ENCODE data around the gene FTCD.

Gene FTCD

DNA sequence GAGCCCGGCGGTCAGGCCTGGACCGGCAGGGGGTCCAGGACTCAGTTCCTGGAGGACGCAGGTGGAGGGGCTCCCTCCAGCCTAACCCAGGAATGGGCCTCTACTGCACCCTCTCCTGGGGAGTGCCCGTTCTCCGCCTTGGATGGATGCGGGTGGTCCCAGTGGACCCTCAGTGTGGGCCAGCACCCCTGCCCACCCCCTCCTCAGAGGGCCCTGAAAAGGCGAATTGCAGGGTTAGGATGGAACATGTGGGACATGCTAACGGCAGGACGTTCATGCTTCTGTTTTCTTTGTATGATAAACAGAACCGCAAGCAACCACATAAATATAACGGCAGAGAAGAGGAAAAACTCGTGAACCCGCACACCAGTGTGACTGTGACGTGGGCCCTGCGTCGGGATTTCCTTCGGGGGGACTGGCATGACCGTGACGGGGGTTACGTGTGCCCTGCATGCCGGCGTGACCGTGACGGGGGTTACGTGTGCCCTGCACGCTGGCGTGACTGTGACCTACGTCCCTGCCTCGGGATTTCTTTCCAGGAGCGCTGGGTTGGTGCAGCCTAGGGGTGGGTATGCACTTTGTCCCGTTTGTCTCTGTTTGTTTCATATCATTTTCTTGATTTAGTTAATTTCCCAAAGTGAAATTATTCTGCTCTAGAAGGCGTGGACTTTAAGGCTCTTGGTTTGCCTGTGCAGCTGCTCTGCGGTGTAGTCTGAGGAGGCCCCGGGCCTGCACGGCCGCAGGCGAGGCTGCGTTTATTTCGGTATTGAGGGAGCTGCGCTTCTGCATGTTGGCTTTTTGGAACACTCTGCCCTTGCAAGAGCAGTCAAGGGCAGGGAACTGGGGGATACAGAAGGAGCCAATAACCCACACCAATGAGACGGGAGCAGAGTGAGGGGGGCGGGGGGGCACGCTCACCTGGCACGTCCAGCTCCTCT lies 3.1 kb downstream of the FTCD start:
- DNase-seq = no peak

DNA sequence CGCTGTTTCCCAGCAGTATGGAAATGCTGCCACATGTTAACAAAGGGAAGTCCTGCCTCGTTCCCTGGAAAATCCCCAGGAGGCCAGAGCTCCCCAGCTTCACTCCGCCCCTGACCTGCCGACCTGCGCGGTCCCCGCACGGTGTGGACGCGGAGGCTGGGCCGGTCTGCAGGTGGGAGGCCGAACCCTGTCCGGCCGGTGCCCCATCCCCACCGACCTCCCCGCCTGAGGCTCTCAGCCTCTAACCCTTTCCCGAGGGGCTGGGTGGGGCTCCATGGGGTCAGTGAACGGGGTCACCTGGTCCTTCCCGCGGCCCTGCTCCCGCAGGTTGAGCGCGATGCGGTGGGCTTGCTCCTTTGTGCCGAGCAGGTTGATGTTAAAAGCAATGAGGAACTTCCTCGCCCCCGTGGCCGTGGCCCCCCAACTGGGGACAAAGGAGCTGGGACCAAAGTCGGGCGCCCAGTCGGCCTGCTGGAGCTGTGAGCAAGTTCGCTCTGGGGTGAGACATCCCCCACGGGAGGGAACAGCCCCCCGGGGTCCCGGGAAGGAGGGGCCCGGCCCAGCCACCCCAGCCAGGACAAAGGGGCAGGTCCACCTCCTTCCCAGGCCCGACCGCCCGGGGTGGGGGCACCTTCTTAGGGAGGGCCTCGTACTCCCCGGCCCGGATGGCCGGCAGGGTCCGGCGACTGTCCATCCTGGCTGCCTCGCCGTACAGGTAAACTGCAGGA lies 4.0 kb downstream of the FTCD start:
- no peak for DNase-seq

DNA sequence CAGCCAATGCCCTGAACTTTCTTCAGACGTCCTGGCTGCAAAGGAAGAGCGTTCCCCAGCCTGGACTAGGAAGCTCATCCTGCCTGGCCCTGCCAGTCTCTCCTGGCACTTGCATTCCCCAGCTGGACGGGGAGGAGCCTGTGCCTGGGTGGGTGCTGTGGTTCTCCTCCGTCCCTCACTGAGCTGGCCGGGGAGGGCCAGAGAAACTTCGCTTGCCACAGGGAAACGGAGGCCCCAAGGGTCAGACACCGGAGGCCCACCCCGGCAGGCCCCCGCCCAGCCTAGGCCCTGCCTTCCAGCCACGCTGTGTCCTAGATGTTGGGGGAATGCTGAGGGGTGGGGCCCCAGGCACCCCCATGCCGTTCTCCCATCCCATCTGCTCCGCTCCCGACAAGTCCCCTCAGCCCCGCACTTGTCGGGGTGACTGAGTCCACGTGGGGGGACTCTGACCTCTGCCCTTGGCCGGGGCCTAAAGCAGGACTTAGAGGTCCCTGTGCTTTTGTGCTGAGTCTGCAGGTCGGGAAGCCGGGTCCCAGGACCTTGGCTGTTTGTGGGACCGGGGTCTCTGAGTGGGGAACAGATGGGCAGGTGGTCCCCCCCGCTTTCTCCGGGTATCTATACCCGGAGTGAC lies 4.8 kb downstream of the FTCD start:
- DNase-seq = no peak

DNA sequence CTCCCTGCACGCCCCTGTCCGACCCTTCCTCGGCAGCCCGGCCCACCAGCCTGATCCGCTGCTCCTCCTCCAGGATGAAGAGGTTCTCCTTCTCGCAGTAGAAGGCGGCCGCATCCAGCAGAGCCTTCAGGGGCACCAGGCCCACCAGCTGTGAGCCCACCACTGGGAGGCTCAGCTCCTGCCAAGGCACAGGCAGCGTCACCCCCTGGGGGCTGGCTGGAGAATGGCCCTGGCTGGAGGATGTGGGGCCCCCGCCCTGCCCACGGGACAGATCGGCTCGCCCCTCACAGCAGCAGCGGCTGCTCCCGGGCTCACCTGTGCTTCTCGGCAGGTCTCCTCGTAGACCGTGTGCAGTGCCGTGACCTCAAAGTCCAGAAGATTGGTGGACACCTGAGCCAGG lies 5.3 kb downstream of the FTCD start:
- no peak for DNase-seq

DNA sequence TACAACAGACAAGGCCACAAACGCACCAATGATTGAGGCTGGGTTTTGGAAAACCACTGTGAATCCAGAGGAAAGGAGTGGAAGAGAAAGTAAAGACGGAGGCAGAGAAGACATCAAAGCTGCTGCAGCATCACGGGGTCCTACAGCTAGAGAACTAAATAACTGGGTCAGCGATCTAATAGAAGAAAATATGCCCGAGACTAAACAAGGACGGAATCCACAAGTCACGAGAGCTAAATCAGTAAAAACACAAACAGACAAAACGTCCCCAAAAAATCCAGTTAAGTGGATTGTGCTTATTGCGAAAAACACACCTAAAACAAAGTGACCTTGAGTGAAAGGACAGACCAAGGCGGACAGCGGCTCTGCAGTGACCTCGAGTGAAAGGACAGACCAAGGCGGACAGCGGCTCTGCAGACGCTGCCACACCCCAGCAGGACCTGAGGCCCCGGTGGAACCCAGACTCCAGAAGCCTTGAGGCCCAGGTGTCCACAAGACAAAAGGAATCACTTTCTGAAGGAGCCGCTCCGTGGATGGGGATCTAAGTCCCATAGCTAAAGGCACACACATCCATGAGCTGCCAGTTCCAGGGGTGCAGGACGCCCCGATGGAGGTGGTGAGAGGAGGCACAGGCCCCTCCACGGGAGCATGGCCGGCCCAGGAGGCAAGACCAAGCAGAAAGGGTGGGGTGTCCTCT lies 6.0 kb downstream of the FTCD start:
- no peak for DNase-seq

DNA sequence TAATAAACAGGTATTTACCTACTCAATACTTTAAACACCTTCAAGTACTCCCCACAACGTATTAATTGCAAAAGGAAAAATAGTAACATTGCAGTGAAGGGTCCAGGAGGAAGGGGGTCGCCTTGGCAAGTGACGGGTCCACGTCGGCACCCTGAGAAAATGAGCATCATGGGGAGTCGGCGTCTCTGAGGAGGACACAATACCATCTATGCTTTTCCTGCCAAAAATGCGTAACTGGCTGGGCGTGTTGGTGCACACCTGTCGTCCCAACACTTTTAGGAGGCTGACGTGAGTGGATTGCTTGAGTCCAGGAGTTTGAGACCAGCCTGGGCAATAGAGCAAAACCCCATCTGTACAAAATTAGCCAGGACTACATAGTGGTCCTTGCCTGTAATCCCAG lies 7.3 kb downstream of the FTCD start:
- no peak for DNase-seq

DNA sequence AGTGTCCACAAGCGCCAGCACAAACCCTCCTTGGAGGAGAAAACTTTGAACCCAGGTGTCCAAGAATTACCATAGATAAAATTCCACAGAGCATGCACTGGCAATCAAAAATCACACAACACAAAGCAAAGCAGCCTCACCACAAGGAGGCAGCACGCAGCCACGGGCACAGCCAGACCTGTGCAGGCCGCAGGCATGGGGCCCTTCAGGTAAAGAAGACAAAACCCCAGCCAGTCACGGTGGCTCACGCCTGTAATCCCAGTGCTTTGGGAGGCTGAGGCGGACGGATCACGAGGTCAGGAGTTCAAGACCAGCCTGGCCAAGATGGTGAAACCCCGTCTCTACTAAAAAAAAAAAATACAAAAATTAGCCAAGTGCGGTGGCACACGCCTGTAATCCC lies 8.0 kb downstream of the FTCD start:
- DNase-seq = peak in 2 of 3 experiments; percentile 49 to 50

DNA sequence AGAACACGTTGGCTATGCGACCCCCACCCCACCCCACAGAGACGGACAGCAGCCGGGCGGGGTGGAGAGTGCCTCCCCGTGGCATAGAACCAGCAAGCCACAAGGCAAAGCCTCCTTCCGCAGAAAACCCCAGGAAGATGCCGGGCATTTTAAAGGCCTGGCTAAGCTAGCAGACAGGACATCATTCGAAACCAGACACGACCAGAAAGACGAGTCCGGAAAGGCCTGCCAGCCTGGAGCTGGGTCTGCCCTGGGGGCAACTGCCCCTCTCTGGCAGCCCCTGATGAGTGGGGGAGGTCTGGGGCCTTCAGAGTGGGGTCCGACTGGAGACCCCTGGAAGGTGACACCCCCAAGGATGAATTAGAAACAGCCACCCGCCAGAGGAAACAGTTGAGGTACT lies 8.5 kb downstream of the FTCD start:
- DNase-seq = no peak

DNA sequence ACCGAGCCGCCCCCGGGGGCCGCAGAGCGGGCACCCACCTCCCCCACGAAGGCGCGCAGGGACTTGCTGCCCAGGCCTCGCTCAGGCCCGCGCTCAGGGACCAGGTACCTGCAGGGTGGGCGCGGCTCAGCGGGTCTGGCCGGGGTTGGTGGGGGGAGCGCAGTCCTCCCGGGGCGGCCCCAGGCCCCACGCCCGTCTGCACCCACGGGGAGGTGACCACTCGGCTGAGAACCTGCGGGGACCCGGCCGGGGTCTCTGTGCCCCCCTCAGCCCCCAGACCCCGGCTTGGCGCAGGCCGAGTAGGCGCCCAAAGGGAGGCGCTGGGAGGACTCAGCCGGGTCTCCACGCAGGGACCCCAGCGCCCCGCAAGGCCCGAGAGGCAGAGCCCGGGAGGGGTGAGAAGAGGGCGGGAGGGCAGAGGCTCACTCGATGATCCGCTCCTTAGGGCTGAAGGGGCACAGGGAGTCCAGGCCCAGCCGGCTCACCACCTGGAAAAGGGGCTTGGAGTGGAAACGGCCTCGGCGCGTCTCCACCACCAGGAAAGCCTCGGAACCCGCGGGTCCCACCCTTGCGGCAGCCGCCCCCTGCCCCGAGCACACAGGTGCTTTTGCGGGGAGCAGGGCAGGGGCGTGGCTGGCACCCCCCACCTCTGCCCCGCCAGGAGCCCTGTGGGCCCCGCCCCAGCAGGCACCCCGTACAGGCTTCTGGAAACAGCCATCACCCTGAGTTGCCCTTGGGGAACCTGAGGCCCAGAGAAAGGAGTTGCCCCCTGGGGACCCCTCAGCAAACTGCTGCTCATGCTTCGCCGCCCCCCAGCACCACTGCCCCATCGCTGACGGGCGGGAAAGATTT lies 9.3 kb downstream of the FTCD start:
- DNase-seq = no peak

DNA sequence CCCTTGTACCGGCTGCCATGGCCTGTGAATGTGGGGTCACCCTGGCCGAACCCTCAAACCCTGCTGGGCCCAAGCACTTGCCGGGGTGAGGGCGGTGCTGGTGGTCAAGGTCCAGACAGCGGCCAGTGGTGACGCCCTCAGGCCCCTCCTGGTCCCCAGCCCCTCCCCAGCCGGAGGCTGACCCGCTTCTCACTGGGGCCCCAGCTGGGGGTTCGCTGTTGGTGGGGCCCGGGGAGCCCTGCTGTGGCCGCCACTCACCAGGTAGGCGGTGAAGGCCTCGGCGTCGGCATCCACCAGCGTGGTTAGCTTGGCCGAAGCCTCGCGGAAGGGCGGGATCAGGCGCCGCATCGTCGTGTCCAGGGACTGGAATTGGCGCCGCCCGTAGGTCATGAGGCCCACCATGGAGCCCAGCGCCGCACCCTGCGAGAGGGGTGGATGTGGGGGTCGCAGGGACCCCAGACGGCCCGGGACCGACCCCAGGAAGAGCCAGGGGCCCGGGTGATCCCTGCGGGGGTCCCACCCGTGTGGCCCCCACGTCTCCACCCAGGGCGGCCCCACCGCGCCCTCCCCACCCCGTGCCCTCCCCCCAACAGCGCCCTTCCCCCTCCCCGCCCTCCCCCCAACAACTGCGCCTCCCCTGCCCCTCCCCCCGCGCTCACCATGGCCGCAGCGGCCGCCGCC lies 10.1 kb downstream of the FTCD start:
- no peak for DNase-seq

DNA sequence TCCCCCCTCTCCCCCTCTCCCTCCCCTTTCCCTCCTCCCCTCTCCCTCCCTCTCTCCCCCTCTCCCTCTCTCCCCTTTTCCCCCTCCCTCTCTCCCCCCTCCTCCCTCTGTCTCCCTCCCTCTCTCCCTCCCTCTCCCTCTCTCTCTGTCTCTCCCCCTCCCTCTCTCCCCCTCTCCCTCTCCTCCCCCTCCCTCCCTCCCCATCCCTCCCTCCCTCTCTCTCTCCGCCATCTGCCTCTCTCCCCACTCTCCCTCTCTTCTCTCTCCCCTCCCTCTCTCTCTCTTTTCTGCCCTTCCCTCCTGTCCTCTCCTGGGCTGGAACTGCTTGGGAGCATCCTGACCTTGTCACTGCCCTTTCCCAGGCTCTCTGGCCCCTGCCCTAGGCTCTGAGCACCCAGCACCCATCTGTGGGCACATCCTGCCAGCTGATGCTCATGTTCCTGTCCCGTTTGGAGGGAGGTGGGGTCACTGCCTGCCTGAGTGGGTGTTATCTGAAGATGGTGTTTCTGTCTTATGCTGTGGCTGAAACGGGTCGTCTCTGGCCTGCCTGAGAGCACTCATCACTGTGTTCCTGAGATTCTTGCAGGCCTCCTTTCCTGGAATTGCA lies 10.8 kb downstream of the FTCD start:
- DNase-seq = no peak

DNA sequence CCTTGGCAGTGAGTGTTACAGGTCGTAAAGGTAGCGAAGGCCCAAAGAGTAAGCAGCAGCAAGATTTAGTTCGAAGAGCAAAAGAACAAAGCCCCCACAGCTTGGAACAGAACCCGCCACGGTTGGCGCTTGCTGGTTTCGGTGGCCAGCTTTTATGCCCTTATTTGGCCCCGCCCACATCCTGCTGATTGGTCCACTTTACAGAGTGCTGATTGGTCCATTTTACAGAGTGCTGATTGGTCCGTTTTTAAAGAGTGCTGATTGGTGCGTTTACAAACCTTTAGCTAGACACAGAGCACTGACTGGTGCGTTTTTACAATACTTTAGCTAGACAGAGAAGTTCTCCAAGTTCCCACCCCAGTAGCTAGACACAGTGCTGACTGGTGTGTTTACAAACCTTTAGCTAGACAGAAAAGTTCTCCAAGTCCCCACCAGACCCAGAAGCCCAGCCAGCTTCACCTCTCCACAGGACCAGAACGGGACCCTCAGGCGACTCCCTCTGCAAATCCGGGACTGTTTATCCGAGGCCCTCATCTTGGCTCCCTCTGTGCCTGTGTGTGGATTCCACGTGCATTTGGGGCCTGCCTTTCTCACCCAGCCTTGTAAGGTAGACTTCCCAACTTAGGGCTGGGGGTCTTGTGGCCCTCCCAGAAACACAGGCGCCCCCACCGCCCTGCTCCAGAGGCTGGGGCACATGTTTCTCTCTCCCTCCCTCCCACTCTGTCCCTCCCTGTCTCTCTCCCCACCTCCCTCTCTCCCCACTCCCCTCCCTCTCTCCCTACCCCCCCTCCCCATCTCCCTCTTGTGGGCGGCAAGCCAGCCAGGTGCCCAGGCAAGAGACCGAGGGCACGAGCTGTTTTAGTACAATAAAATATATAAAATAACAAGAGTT lies 12.6 kb downstream of the FTCD start:
- DNase-seq = no peak

DNA sequence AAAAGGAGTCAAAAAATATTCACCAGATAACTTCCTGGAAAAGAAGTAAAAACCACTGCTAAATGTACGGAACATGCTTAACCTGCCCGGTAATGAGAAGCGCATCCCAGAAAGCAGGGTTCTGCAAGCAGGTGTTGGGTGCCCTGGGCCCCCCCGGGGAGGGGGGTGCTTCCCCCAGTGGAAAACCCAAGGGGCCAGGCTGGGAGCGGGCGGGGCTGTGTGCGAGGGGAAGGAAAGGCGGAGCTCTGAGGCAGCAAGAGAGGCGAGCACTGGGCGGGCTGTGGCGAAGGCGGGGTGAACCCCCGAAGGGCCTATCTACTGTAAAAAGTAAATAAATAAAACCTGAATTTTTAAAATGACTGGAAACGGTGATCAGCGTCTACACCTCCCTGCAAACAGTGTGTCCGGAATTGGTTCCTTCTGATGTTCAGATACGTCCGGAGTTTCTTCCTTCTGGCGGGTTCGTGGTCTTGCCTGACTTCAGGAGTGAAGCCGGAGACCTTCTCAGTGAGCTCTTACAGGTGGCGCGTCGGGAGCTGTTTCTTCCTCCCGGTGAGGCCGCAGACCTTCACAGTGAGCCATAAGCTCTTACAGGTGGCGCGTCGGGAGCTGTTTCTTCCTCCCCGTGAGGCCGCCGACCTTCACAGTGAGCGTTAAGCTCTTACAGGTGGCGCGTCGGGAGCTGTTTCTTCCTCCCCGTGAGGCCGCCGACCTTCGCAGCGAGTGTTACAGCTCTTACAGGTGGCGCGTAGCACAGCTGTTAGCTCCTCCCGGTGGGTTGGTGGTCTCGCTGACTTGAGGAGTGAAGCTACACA lies 13.4 kb downstream of the FTCD start:
- DNase-seq = no peak

DNA sequence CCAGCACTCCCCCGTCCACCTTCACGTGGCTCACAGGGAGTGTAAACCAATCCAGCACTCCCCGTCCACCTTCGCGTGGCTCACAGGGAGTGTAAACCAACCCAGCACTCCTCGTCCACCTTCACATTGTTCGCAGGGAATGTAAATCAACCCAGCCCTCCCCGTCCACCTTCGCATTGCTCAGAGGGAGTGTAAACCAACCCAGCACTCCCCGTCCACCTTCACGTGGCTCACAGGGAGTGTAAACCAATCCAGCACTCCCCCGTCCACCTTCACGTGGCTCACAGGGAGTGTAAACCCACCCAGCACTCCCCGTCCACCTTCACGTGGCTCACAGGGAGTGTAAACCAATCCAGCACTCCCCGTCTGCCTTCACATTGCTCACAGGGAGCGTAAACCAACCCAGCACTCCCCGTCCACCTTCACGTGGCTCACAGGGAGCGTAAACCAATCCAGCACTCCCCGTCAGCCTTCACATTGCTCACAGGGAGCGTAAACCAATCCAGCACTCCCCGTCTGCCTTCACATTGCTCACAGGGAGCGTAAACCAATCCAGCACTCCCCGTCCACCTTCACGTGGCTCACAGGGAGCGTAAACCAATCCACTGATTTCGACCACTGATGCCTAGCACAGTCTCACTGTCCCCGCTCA lies 14.9 kb downstream of the FTCD start:
- DNase-seq = peak in 1 of 3 experiments; percentile 17

DNA sequence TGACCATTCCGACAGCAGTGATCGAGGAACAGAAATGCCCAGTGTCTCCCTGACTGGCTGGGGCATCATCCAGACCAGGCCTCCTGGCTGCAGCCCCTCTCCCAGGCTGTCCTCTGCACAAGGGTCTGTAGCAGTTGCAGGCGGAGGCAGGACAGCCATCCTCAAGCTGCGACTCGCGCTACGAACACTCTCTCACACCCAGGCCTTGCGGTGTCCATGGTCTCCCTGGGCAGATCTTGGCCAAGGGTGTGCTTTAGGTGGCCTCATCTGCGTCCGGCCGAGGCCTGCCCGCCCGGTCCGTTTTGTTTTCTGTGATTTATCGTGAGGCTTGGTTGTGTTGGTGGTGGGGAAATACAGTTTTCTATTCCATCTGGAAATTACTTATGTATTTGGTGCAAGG lies 15.7 kb downstream of the FTCD start:
- no peak for DNase-seq

DNA sequence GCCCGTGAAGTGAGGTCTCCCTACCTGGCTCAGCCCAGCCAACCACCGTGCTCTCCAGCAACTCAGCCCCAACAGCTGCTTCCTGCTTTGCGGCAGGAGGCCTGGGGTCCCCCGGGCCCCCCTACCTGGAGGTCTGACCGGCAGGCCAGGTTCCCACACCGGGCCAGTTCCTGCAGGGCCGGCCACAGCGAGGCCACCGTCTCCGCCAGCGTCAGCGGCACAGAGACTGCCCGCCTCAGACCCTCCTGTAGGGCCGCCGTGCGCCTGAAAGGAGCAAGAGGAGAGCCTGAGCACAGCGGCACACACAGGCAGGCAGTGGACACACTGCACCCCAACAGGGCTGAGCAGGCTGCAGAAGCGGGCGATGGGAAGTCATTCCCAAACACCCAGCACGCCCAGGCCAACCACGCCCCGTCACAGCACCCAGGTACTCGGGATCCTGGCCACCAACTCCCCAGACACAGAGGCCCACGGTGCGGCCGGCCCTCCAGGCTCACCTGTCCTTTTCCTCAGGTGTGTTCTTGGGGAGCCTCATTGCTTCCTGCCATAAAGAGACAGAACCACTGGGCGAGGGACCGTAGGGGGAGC lies 16.9 kb downstream of the FTCD start:
- no peak for DNase-seq

DNA sequence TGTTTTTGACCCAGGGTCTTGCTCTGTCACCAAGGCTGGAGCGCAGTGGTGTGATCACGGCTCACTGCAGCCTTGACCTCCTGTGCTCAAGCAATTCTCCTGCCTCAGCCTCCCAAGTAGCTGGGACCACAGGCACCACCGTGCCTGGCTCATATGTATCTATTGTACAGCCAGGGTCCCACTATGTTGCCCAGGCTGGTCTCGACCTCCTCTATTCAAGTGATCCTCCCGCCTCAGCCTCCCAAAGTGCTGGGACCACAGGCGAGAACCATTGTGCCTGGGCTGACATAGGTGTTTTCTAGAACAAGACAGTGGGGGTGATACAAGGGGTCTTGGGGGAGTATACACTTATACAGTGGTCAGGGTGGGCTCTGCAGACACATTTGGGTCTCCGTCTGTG lies 17.5 kb downstream of the FTCD start:
- no peak for DNase-seq

DNA sequence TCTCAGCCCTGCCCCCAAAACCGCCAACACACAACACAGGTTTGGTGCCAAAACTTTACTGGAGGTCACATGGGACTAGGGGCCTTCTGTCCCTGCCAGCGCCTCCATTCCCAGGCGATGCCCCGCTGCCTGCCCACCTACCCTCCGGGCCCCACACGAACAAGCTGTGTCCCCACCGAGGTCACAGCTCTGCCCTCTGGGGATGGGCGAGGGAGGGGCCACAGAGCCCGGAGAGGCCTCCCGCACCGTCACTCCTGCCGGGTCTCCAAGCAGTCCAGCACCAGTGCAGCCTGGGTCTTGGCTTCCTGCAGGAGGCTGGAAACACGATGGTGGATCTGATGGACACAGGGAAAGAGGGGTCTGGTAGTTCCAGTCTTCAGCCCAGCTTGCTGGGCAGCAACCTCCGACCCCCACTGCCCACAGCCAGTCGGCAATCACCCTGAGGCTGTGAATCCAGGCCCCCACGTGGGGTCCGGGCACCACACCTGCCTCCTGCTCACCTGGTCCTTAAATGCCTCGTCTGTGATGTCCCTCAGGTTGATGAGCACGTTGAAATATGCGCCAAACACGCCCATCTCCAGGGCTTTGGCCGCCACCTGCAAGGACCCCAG lies 18.5 kb downstream of the FTCD start:
- no peak for DNase-seq
